GM12801 (cell line): ENCODE measurements around the gene NDUFAF5.

Experiments
- CTCF ChIP-seq: IDR thresholded peaks from one replicate; pipeline ENCODE4 v1.5.1; 2011; ENCODE audit warnings: control low read depth; ENCODE audit not compliant: insufficient read length; ENCODE audit errors: extremely low read depth

NDUFAF5 gene

GRCh38 chr20:13784271-13784892 lies 446 bp upstream of the NDUFAF5 start:
- TF ChIP-seq CTCF = no peak

- no peak for TF ChIP-seq CTCF
These were observed 1.5 kb downstream of the NDUFAF5 start for GRCh38 chr20:13786143-13786828.

GRCh38 chr20:13788167-13788834 lies 3.5 kb downstream of the NDUFAF5 start:
- TF ChIP-seq CTCF = no peak

GRCh38 chr20:13790708-13791107 lies 5.9 kb downstream of the NDUFAF5 start:
- no peak for TF ChIP-seq CTCF

GRCh38 chr20:13791540-13792459 lies 7.0 kb downstream of the NDUFAF5 start:
- no peak for TF ChIP-seq CTCF

- TF ChIP-seq CTCF = no peak
These were observed 8.2 kb downstream of the NDUFAF5 start for GRCh38 chr20:13793001-13793400.

GRCh38 chr20:13794667-13795066 lies 9.8 kb downstream of the NDUFAF5 start:
- no peak for TF ChIP-seq CTCF
